ENCODE results near the gene WDR70.
"Not testable (repeated sequence)": the region's sequence is repeated elsewhere in the genome, so short reads cannot be mapped to it uniquely, and the experiment has no call there.

The WDR70 gene

DNA sequence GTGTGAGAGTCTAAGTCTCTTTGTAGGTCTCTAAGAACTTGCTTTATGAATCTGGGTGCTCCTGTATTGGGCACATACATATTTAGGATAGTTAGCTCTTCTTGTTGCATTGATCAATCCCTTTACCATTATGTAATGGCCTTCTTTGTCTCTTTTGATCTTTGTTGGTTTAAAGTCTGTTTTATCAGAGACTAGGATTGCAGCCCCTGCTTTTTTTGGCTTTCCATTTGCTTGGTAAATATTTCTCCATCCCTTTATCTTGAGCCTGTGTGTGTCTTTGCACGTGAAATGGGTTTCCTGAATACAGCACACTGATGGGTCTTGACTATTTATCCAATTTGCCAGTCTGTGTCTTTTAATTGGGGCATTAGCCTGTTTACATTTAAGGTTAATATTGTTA, 275.4 kb downstream of the WDR70 start:
- not testable (repeated sequence) for DNase-seq

DNA sequence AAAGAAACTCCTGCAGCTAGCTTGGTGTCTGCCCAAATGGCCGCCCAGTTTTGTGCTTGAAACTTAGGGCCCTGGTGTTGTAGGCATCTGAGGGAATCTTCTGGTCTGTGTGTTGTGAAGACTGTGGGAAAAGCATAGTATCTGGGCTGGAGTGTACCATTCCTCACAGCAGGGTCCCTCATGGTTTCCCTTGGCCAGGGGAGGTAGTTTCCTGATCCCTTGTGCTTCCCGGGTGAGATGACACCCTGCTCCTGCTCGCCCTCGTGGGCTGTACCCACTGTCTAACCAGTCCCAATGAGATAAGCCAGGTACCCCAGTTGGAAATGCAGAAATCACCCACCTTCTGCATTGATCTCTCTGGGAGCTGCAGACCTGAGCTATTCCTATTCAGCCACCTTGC, 277.9 kb downstream of the WDR70 start:
- DNase-seq: no peak

DNA sequence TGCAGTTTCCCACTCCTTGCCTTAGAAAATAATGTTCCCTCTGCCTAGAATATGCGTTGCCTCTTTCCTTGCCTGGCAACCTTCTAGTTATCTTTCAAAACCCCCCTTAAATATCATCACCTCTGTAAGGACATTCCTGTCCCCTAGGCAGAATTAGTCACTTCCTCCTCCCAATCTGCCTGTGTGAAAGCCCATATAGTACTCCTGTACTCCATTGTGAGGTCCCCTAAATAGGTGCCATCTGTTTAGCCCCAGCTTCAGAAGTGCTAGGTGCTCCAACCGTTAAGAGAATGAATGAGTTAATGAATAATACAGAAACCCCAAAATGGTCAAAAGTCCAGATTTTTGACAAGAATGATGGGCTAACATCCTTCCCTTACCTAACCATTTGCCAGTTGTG, 279.3 kb downstream of the WDR70 start:
- no peak for DNase-seq

DNA sequence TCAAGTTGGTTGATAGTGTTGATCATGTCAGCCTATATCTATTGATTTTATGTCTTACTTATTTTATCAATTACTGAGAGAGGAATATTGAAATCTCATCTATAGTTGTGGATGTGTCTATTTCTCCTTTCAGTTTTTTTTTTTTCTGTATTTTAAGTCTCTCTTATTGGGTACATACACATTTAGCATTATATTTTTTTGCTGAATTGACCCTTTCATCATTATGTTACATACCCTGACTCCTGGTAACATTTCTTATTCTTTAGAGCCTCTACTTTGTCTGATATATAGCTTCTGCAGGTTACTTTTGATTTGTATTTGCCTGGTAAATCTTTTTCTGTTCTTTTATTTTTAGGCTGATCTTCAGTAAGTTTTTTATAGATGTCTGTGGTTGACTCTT, 281.2 kb downstream of the WDR70 start:
- no peak for DNase-seq

DNA sequence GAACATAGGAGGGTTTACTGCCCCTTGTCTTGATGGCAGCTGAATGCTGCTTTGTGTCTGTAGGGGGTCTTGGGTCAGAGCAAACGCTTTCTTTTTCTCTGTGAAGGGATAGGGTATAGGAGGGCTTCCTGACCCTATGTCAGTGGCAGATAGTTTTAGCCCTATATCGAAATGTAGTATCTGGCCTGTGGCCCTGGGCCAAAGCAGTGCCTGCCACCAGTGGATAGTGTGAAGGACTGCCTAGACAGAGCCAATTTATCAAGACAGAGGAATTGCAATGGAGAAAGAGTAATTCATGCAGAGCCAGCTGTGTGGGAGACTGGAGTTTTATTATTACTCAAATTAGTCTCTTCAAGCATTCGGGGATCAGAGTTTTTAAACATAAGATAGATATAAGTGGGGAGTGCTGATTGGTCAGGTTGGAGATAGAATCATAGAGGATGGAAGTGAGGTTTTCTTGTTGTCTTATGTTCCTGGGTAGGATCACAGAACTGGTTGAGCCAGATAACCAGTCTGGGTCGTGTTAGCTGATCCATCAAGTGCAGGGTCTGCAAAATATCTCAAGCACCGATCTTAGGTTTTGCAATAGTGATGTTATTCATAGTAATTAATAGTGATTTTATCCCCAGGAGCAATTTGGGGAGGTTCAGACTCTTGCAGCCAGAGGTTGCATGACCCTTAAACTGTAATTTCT, 282.3 kb downstream of the WDR70 start:
- DNase-seq: no peak

GRCh38 chr5:37661951-37662350, 282.8 kb downstream of the WDR70 start:
- no peak for DNase-seq

DNA sequence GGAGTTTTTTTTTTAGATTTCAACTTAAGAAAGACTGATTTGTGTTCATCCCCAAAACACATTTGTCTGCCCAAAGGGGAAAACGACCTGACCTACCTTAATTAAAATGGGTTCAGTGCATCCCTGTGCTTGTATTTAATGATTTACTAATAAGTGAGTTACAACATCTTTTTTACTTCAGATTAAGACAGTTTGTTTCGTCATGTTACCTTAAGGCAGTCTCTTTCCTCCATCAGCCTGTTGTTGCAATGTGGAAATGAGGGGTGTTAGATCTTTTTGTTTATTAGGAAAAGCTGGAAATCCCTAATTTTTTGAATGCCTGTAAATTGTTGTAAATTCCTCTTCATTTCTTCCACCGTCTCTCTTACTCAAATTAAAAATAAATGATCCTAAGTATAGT, 283.2 kb downstream of the WDR70 start:
- DNase-seq: no peak

DNA sequence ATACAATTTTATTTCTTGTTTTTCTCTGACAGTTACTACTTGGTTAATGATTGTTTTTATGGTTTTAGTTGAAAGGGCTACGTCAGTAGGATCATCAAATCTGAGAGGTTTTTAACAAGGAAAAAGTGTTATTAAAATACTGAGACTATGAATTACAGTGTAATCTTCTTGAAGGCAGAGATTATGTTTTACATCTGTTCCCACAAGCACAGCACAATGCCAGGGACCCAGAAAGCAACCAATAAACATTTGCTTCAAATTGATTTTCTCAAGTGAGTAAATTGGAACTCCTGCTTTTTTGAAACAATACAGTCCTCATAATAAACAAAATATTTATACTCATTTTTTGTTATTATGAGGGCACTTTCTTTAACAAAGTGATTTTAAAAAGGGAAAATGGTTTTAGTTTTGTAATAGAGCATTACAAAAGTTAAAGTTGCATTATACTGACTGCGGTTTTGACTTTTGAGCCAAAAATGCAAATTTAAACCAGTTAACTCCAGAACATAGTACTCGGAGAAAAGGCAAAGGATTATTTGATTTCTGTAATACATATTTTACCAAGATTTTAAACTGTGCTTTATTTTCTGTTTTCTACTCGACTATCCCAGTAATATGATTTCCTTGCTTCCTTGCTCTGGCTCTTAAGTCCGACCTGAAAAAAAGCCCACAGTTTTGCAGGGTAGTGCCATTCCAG, 283.8 kb downstream of the WDR70 start:
- no peak for DNase-seq

- no peak for DNase-seq
These were observed 284.4 kb downstream of the WDR70 start for GRCh38 chr5:37663538-37663937.

DNA sequence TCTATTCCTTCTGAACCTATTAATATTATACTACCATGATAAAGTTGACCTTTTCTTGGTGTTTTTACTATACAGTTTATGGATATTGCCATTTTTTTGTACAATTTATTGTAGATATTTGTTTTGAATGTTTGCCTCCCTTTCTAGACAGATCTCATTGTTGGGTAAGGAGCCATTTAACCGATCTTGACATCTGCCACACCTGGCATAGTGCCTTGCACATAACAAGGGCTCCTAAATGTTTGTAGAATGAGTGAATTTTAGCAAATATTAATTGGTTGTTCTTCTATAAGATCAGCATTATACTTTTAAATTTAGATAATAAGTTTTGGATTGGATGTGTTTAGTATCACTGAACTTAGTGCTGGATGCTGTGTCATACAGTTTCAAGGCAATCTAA, 285.4 kb downstream of the WDR70 start:
- DNase-seq: no peak

DNA sequence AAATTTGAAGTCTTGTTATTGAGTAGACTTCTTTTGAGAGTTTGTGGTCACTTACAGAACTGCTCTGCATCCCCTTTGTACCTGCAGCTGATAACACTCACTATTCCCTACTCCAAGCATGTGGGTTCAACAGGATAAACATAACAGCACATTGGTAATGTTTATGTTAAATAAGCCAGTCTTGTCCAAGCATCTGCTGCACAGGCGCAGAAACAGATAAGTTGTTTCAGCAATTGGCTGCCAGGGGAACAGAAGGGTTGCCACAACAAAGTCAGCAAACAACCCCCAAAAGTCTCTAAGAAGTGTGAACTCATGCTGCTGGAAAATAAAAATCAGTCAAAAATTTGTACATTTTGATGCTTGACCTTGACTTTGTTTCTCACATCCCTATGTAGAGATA, 286.2 kb downstream of the WDR70 start:
- no peak for DNase-seq

GRCh38 chr5:37665889-37666288, 286.8 kb downstream of the WDR70 start:
- DNase-seq: no peak

GRCh38 chr5:37667430-37667829, 288.3 kb downstream of the WDR70 start:
- DNase-seq: no peak

DNA sequence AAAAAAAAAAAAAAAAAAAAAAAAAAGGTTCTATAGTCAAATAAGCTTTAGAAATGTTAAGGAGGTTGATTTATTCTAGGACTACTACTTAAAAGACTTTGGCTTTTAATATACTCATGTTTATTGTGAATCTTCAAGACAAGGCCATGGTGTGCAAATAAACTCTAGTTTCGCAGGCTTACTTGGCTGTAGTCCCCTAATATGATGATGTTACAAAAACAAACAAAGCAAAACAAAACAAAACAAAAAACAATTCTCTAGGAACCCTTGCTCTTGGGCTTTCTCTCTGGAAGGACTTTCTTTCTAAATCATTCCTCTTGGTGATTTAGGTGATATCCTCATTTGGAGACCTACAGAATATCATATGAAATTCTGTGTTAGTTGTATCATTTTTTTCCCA, 288.7 kb downstream of the WDR70 start:
- DNase-seq: no peak

- peak; percentile 38 for DNase-seq
These were observed 289.5 kb downstream of the WDR70 start for GRCh38 chr5:37668524-37669047.

GRCh38 chr5:37672118-37672588, 293.0 kb downstream of the WDR70 start:
- not testable (repeated sequence) for DNase-seq

DNA sequence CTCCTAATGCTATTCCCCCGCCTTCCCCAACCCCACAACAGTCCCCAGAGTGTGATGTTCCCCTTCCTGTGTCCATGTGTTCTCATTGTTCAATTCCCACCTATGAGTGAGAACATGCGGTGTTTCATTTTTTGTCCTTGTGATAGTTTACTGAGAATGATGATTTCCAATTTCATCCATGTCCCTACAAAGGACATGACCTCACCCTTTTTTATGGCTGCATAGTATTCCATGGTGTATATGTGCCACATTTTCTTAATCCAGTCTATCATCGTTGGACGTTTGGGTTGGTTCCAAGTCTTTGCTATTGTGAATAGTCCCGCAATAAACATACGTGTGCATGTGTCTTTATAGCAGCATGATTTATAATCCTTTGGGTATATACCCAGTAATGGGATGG, 295.2 kb downstream of the WDR70 start:
- not testable (repeated sequence) for DNase-seq

- not testable (repeated sequence) for DNase-seq
These were observed 300.2 kb downstream of the WDR70 start for GRCh38 chr5:37679326-37679725.

GRCh38 chr5:37679903-37680302, 300.8 kb downstream of the WDR70 start:
- not testable (repeated sequence) for DNase-seq

DNA sequence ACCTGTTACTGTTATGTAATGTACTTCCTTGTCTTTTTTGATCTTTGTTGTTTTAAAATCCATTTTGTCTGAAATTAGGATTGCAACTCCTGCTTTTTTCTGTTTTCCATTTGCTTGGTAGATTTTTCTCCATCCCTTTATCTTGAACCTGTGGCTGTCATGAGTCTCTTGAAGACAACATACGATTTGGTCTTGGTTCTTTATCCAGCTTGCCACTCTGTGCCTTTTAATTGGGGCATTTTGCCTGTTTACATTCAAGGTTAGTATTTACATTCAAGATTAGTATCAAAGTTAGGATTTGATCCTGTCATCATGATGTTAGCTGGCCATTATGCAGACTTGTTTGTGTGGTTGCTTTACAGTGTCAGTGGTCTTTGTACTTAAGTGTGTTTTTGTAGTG, 304.0 kb downstream of the WDR70 start:
- DNase-seq: no peak

DNA sequence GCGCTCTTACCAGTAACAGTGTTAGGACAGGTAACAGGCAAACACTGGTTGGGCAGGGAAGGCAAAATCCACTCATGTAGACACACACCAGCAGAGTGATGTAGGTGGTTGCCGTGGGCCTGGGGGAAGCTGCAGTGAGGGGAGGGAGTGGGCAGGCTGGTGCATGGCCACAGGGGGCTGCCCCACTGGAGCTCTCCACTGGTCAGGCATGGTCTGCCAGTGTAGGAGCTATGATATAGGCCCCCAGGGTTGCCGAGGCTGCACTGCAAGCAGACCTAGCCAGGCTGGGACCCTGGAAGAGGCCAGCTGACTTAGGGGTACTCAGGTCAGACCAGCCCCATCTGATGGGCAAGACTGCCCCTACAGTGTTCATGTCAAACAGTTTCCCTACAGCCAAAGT, 306.1 kb downstream of the WDR70 start:
- DNase-seq: no peak

DNA sequence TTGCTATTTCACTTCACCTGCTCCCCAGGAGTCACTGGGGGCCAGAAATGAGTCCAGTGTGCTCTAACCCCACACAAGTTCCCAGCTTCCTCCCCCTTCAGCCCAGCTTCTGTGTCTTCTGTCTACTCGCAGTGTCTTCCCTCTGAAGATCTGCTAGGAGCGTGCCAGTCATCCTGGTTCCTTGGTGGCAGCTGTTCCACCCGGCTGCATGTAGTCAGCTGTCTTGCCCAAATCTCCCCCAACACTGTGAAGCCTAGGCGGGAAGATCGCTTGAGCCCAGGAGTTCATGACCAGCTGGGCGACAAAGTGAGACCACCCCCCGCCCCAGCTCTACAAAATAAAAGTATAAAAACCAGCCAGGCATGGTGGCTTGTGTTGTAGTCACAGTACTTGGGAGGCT, 306.7 kb downstream of the WDR70 start:
- DNase-seq: no peak

GRCh38 chr5:37688925-37689324, 309.8 kb downstream of the WDR70 start:
- not testable (repeated sequence) for DNase-seq

DNA sequence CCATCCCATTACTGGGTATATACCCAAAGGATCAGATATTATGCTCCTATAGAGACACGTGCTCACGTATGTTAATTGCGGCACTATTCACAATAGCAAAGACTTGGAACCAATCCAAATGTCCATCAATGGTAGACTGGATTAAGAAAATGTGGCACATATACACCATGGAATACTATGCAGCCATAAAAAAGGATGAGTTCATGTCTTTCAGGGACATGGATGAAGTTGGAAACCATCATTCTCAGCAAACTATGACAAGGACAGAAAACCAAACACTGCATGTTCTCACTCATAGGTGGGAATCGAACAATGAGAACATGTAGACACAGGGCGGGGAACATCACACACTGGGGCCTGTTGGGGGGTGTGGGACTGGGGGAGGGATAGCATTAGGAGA, 315.2 kb downstream of the WDR70 start:
- not testable (repeated sequence) for DNase-seq

Measured in COR-L47 (cell line).